ENCODE data around the gene FAM229A. TPM values are rescaled to one million over a fixed set of nuclear protein-coding genes. Genes with fewer than 3 reads are reported as not detected.

FAM229A gene
- polyA plus RNA-seq, 2 of the 4 experiments (the other 2 are of a cell fraction), result 3.5 to 5.6 TPM

DNA sequence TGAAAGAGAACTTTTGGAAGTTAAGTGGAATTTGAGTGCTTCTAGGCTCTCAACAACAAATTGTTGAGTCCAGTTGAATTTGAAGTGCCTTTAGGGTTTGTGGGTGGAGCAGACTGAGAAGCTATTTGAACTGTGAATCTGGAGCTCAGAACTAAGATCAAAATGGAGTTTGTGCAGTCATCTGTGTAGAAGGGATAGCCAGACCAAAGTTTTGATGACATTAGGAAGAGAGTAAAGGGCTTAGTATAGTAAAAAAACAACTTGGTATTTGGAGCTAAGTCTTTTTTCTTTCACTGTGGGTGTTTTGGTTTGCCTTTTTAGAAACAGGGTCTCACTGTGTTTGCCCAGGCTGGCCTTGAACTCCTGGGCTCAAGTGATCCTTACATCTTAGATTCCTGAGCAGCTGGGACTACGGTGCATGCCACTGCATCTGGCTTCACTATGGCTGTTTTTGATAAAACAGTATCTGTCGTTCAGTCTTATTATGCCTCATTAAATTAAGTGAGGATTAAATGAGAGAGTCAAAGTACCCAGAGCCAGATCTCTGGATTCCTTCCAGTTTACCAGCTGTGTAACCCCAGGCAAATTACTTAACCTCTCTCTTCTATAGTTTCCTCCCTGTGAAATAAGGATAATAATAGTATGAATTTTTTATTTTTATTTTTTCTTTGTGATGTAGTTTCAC is 50.4 kb downstream of the FAM229A start:
- DNase-seq (ENCODE audit: low read depth in 1 of 2, low spot score in 1 of 2) (no peak), ATAC-seq (no peak), FAIRE-seq (no peak)
- Histone ChIP-seq H3K4me2 (no peak overlapping the region), H3K4me3 (no peak overlapping the region), H3K27ac (no peak overlapping the region), H3K9me3 (no peaks in the 10 kb centered on the region), H3K4me1 (peaks cover 29% of the 10 kb centered on the region; the same call in 2 of the 3 replicates)
- ChIA-PET POLR2A (interaction anchor here (0.7 kb wide), 1 partner anchor 11 kb away, joined by 3 read pairs; no protein-coding TSS in a partner anchor), CTCF (interaction anchor here (0.5 to 1.4 kb wide), 6 partner anchors 8 to 102 kb away, joined by 3 to 6 read pairs (median 4); no protein-coding TSS in a partner anchor)
- WGBS (ENCODE audit: missing lambda C conversion rate), result 95% methylated on average over 2 of the region's 2 CpGs
- no peak for TF ChIP-seq CHD4 (IDR thresholded peaks at IDR 0.05; ENCODE audit: borderline replicate concordance)
- TF ChIP-seq SMC3 (IDR thresholded peaks at IDR 0.05), result no peak
- TF ChIP-seq, protein P1, sequence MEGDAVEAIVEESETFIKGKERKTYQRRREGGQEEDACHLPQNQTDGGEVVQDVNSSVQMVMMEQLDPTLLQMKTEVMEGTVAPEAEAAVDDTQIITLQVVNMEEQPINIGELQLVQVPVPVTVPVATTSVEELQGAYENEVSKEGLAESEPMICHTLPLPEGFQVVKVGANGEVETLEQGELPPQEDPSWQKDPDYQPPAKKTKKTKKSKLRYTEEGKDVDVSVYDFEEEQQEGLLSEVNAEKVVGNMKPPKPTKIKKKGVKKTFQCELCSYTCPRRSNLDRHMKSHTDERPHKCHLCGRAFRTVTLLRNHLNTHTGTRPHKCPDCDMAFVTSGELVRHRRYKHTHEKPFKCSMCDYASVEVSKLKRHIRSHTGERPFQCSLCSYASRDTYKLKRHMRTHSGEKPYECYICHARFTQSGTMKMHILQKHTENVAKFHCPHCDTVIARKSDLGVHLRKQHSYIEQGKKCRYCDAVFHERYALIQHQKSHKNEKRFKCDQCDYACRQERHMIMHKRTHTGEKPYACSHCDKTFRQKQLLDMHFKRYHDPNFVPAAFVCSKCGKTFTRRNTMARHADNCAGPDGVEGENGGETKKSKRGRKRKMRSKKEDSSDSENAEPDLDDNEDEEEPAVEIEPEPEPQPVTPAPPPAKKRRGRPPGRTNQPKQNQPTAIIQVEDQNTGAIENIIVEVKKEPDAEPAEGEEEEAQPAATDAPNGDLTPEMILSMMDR (IDR thresholded peaks at IDR 0.05), result no peak
- TF ChIP-seq, protein P2, sequence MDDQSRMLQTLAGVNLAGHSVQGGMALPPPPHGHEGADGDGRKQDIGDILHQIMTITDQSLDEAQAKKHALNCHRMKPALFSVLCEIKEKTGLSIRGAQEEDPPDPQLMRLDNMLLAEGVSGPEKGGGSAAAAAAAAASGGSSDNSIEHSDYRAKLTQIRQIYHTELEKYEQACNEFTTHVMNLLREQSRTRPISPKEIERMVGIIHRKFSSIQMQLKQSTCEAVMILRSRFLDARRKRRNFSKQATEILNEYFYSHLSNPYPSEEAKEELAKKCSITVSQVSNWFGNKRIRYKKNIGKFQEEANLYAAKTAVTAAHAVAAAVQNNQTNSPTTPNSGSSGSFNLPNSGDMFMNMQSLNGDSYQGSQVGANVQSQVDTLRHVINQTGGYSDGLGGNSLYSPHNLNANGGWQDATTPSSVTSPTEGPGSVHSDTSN (IDR thresholded peaks at IDR 0.05), result no peak
- no peak for TF ChIP-seq RAD21 (conservative IDR thresholded peaks at IDR 0.05 in 1 of 2, IDR thresholded peaks at IDR 0.05 in 1 of 2)
- no peak for TF ChIP-seq EHF (CRISPR knock-in tag; IDR thresholded peaks at IDR 0.05)
- TF ChIP-seq, protein P3, sequence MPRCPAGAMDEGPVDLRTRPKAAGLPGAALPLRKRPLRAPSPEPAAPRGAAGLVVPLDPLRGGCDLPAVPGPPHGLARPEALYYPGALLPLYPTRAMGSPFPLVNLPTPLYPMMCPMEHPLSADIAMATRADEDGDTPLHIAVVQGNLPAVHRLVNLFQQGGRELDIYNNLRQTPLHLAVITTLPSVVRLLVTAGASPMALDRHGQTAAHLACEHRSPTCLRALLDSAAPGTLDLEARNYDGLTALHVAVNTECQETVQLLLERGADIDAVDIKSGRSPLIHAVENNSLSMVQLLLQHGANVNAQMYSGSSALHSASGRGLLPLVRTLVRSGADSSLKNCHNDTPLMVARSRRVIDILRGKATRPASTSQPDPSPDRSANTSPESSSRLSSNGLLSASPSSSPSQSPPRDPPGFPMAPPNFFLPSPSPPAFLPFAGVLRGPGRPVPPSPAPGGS (IDR thresholded peaks at IDR 0.05), result no peak
- no peak for TF ChIP-seq POLR2AphosphoS2 (conservative IDR thresholded peaks at IDR 0.05; ENCODE audit: low read length)
- no peak for TF ChIP-seq CHD2 (IDR thresholded peaks at IDR 0.05; ENCODE audit: low read length, partially characterized antibody)
- TF ChIP-seq HDAC2 (IDR thresholded peaks at IDR 0.05), result no peak
- no peak for TF ChIP-seq NPAS2 (CRISPR knock-in tag; IDR thresholded peaks at IDR 0.05; ENCODE audit: borderline replicate concordance)
- TF ChIP-seq ZSCAN20 (CRISPR knock-in tag; IDR thresholded peaks at IDR 0.05), result no peak
- TF ChIP-seq, protein P4, sequence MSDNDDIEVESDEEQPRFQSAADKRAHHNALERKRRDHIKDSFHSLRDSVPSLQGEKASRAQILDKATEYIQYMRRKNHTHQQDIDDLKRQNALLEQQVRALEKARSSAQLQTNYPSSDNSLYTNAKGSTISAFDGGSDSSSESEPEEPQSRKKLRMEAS (IDR thresholded peaks at IDR 0.05), result no peak
- no peak for TF ChIP-seq BHLHE40 (IDR thresholded peaks at IDR 0.05; ENCODE audit: low read depth, low read length)
- no peak for TF ChIP-seq ESRRA (IDR thresholded peaks at IDR 0.05; ENCODE audit: borderline replicate concordance, low read length)
- no peak for TF ChIP-seq HEYL (CRISPR knock-in tag; IDR thresholded peaks at IDR 0.05)
- no peak for TF ChIP-seq JUN (IDR thresholded peaks at IDR 0.05)
- no peak for TF ChIP-seq HOXB13 (CRISPR knock-in tag; IDR thresholded peaks at IDR 0.05; ENCODE audit: low read depth)

Other genes starting within 250 kb of the FAM229A start
- gene TXLNA, start 182.8 kb downstream of the FAM229A start, polyA plus RNA-seq (2011; rRNA removed), result 22.5 and 31.7 TPM in 2 replicates
- 23.9 to 26.0 TPM (median 25.0 TPM) in 3 replicates for gene TXLNA, start 182.8 kb downstream of the FAM229A start, polyA plus RNA-seq (2017; fragmentation: RNase III; extraction: RNeasy Plus Mini Kit Qiagen cat#74134 plus additional on column Dnase treatment)
- 1.1 and 1.2 TPM in 2 replicates for gene CCDC28B, start 161.9 kb downstream of the FAM229A start, polyA plus RNA-seq (2011; rRNA removed)
- gene CCDC28B, start 161.9 kb downstream of the FAM229A start, polyA plus RNA-seq (2017; fragmentation: RNase III; extraction: RNeasy Plus Mini Kit Qiagen cat#74134 plus additional on column Dnase treatment), result 3.3 to 4.6 TPM (median 4.4 TPM) in 3 replicates
- gene IQCC, start 156.8 kb downstream of the FAM229A start, polyA plus RNA-seq (2011; rRNA removed), result 1.6 and 1.8 TPM in 2 replicates
- gene IQCC, start 156.8 kb downstream of the FAM229A start, polyA plus RNA-seq (2017; fragmentation: RNase III; extraction: RNeasy Plus Mini Kit Qiagen cat#74134 plus additional on column Dnase treatment), result 1.8 to 2.0 TPM (median 2.0 TPM) in 3 replicates
- gene DCDC2B, start 153.4 kb downstream of the FAM229A start, polyA plus RNA-seq (2011; rRNA removed), result not detected in 2 replicates
- gene DCDC2B, start 153.4 kb downstream of the FAM229A start, polyA plus RNA-seq (2017; fragmentation: RNase III; extraction: RNeasy Plus Mini Kit Qiagen cat#74134 plus additional on column Dnase treatment), result not detected in 3 replicates
- gene TMEM234, start 140.1 kb downstream of the FAM229A start, polyA plus RNA-seq (2011; rRNA removed), result 8.4 and 10.9 TPM in 2 replicates
- 12.0 to 12.1 TPM (median 12.0 TPM) in 3 replicates for gene TMEM234, start 140.1 kb downstream of the FAM229A start, polyA plus RNA-seq (2017; fragmentation: RNase III; extraction: RNeasy Plus Mini Kit Qiagen cat#74134 plus additional on column Dnase treatment)
- 299 and 300 TPM in 2 replicates for gene EIF3I, start 140.1 kb downstream of the FAM229A start, polyA plus RNA-seq (2011; rRNA removed)
- 318 to 335 TPM (median 330 TPM) in 3 replicates for gene EIF3I, start 140.1 kb downstream of the FAM229A start, polyA plus RNA-seq (2017; fragmentation: RNase III; extraction: RNeasy Plus Mini Kit Qiagen cat#74134 plus additional on column Dnase treatment)
- gene FAM167B, start 115.3 kb downstream of the FAM229A start, polyA plus RNA-seq (2011; rRNA removed), result 0.53 and 0.54 TPM in 2 replicates
- gene FAM167B, start 115.3 kb downstream of the FAM229A start, polyA plus RNA-seq (2017; fragmentation: RNase III; extraction: RNeasy Plus Mini Kit Qiagen cat#74134 plus additional on column Dnase treatment), result 0.58 to 2.0 TPM (median 1.8 TPM) in 3 replicates
- 0.03 and 0.04 TPM in 2 replicates for gene LCK, start 111.2 kb downstream of the FAM229A start, polyA plus RNA-seq (2011; rRNA removed)
- not detected in 3 replicates for gene LCK, start 111.2 kb downstream of the FAM229A start, polyA plus RNA-seq (2017; fragmentation: RNase III; extraction: RNeasy Plus Mini Kit Qiagen cat#74134 plus additional on column Dnase treatment)
- 135 TPM in 2 replicates for gene HDAC1, start 70.4 kb downstream of the FAM229A start, polyA plus RNA-seq (2011; rRNA removed)
- gene HDAC1, start 70.4 kb downstream of the FAM229A start, polyA plus RNA-seq (2017; fragmentation: RNase III; extraction: RNeasy Plus Mini Kit Qiagen cat#74134 plus additional on column Dnase treatment), result 88.8 to 102 TPM (median 99.6 TPM) in 3 replicates
- 73.2 and 89.4 TPM in 2 replicates for gene MARCKSL1, start 26.3 kb downstream of the FAM229A start, polyA plus RNA-seq (2011; rRNA removed)
- 44.6 to 62.6 TPM (median 57.7 TPM) in 3 replicates for gene MARCKSL1, start 26.3 kb downstream of the FAM229A start, polyA plus RNA-seq (2017; fragmentation: RNase III; extraction: RNeasy Plus Mini Kit Qiagen cat#74134 plus additional on column Dnase treatment)
- gene TSSK3, start 54 bp upstream of the FAM229A start, polyA plus RNA-seq (2011; rRNA removed), result 0.31 and 0.65 TPM in 2 replicates
- gene TSSK3, start 54 bp upstream of the FAM229A start, polyA plus RNA-seq (2017; fragmentation: RNase III; extraction: RNeasy Plus Mini Kit Qiagen cat#74134 plus additional on column Dnase treatment), result 0.14 to 0.37 TPM (median 0.15 TPM) in 3 replicates
- gene BSDC1, start 32.0 kb upstream of the FAM229A start, polyA plus RNA-seq (2011; rRNA removed), result 19.9 and 26.1 TPM in 2 replicates
- 18.8 to 22.7 TPM (median 21.0 TPM) in 3 replicates for gene BSDC1, start 32.0 kb upstream of the FAM229A start, polyA plus RNA-seq (2017; fragmentation: RNase III; extraction: RNeasy Plus Mini Kit Qiagen cat#74134 plus additional on column Dnase treatment)
- 0.01 TPM in 2 replicates for gene ZBTB8B, start 102.6 kb upstream of the FAM229A start, polyA plus RNA-seq (2011; rRNA removed)
- gene ZBTB8B, start 102.6 kb upstream of the FAM229A start, polyA plus RNA-seq (2017; fragmentation: RNase III; extraction: RNeasy Plus Mini Kit Qiagen cat#74134 plus additional on column Dnase treatment), result 0.01 to 0.03 TPM (median 0.03 TPM) in 3 replicates
- 4.9 and 6.0 TPM in 2 replicates for gene ZBTB8A, start 176.9 kb upstream of the FAM229A start, polyA plus RNA-seq (2011; rRNA removed)
- gene ZBTB8A, start 176.9 kb upstream of the FAM229A start, polyA plus RNA-seq (2017; fragmentation: RNase III; extraction: RNeasy Plus Mini Kit Qiagen cat#74134 plus additional on column Dnase treatment), result 2.5 to 2.7 TPM (median 2.6 TPM) in 3 replicates

All from A549 (cell line).